GM12878 (cell line): Measurements from ENCODE around the gene CDYL2. TPM values are rescaled to one million over a fixed set of nuclear protein-coding genes. Genes with fewer than 3 reads are reported as not detected.

Experiments used
- ATAC-seq: fragments of 200-7000 bp; cut with Tn5 transposase; 3 replicates; pipeline ENCODE4 v1.9.1; 2020; ENCODE audit warnings: mild to moderate bottlenecking, moderate library complexity
- BruUV-seq: library from RNA; stranded (reverse); fragments of 400-500 nt; replicated peaks from 2 replicates; lab custom pipeline; 2021; lab: Mats Ljungman, UMichigan
- CTCF ChIA-PET: fragments of 300-600 bp; sonication (Branson Sonifier 250); formaldehyde crosslinking; extraction: SDS; loops from one replicate; lab custom pipeline; 2021; ENCODE audit warnings: inconsistent platforms; lab: Yijun Ruan, JAX
- POLR2A ChIA-PET: fragments of 350-600 bp; formaldehyde crosslinking; extraction: SDS; loops from one replicate; lab custom pipeline; 2021; ENCODE audit warnings: inconsistent platforms; lab: Charles Lee
- RAD21 ChIA-PET: fragments of 300-600 bp; sonication (Branson Sonifier 250); formaldehyde crosslinking; loops from one replicate; lab custom pipeline; 2023; ENCODE audit warnings: antibody characterized with exemption; ENCODE audit not compliant: unreplicated experiment; lab: Charles Lee
- SMC1A ChIA-PET: fragments of 300-600 bp; sonication (Branson Sonifier 250); formaldehyde crosslinking; loops from one replicate; lab custom pipeline; 2023; ENCODE audit not compliant: unreplicated experiment, uncharacterized antibody; lab: Charles Lee
- DNase-seq: peaks from one replicate; pipeline ENCODE4 v3.0.0-alpha.2; 2011; ENCODE audit warnings: low read depth, low spot score
- FAIRE-seq: peaks from 3 replicates; lab custom pipeline; 2011; peaks lifted over from hg19 to GRCh38; lab: Jason Lieb, UNC
- H2AFZ ChIP-seq: 2 replicates; pipeline ENCODE4 v1.6.0; 2011; ENCODE audit warnings: low read depth, low read length, control low read depth; ENCODE audit not compliant: control insufficient read depth
- H3K27ac ChIP-seq: 2 replicates; pipeline ENCODE4 v1.5.1; 2011; ENCODE audit warnings: control low read depth; ENCODE audit not compliant: control insufficient read depth, insufficient read depth
- H3K27me3 ChIP-seq, 2 experiments: replicated peaks in 1 of 2; 2 replicates each; pipeline versions ENCODE4 v1.6.0 to v1.6.1; 2011; ENCODE audit warnings: low read length in 1 of 2; ENCODE audit not compliant: control insufficient read depth in 2 of 2, insufficient read depth in 2 of 2
- H3K36me3 ChIP-seq, 2 experiments: 2 replicates each; pipeline ENCODE4 v1.5.1; 2011; ENCODE audit warnings: low read length in 1 of 2; ENCODE audit not compliant: control insufficient read depth in 2 of 2, insufficient read depth in 2 of 2
- H3K4me1 ChIP-seq: 2 replicates; pipeline ENCODE4 v1.6.1; 2011; ENCODE audit warnings: mild to moderate bottlenecking, low read length, moderate library complexity, mixed read lengths; ENCODE audit not compliant: control insufficient read depth, insufficient read depth
- H3K4me2 ChIP-seq: 2 replicates; pipeline ENCODE4 v1.6.0; 2011; ENCODE audit warnings: control low read depth; ENCODE audit not compliant: control insufficient read depth, insufficient read depth
- H3K4me3 ChIP-seq: fragments of 200-600 bp; sonication (generic); 2 replicates; pipeline ENCODE4 v1.5.1; 2016
- H3K79me2 ChIP-seq: 2 replicates; pipeline ENCODE4 v1.6.0; 2011; ENCODE audit warnings: low read length; ENCODE audit not compliant: control insufficient read depth, insufficient read depth
- H3K9ac ChIP-seq: 2 replicates; pipeline ENCODE4 v1.8.0; 2011; ENCODE audit warnings: low read length, control low read depth, mixed read lengths; ENCODE audit not compliant: control insufficient read depth, insufficient read depth
- H3K9me3 ChIP-seq: replicated peaks from 3 replicates; pipeline ENCODE4 v1.5.1; 2011; ENCODE audit warnings: mild to moderate bottlenecking, low read length; ENCODE audit not compliant: control insufficient read depth, insufficient read depth
- H4K20me1 ChIP-seq: 2 replicates; pipeline ENCODE4 v1.6.0; 2011; ENCODE audit not compliant: control insufficient read depth, insufficient read depth
- BMI1 ChIP-seq: fragments of 450-650 bp; IDR thresholded peaks from 2 replicates; pipeline ENCODE4 v1.6.1; 2016; ENCODE audit warnings: mild to moderate bottlenecking, moderate library complexity, borderline replicate concordance
- CHD4 ChIP-seq: fragments of 200-600 bp; sonication (generic); IDR thresholded peaks from 2 replicates; pipeline ENCODE4 v1.6.1; 2016; ENCODE audit warnings: mild to moderate bottlenecking
- EZH2 ChIP-seq: IDR thresholded peaks from 2 replicates; pipeline ENCODE4 v1.6.1; 2012; ENCODE audit warnings: low read depth, mild to moderate bottlenecking, control low read depth, inconsistent platforms, low read length, borderline replicate concordance; ENCODE audit not compliant: control insufficient read depth
- HCFC1 ChIP-seq: fragments of 150-350 bp; IDR thresholded peaks from 2 replicates; pipeline ENCODE4 v1.6.1; 2014; ENCODE audit warnings: low read length
- IKZF1 ChIP-seq: fragments of 450-650 bp; conservative IDR thresholded peaks from 2 replicates; pipeline ENCODE4 v1.6.1; 2017; ENCODE audit warnings: antibody characterized with exemption, mild to moderate bottlenecking
- JUND ChIP-seq: IDR thresholded peaks from 2 replicates; pipeline ENCODE4 v1.6.1; 2012; ENCODE audit warnings: low read depth, mild to moderate bottlenecking, low read length, improper control_type of control experiment, moderate library complexity
- KLF5 ChIP-seq: fragments of 450-650 bp; IDR thresholded peaks from 2 replicates; pipeline ENCODE4 v1.6.1; 2014; ENCODE audit warnings: mild to moderate bottlenecking; ENCODE audit not compliant: partially characterized antibody
- STAT3 ChIP-seq: IDR thresholded peaks from 2 replicates; pipeline ENCODE4 v1.6.1; 2011; ENCODE audit warnings: low read depth, low read length, improper control_type of control experiment
- SUZ12 ChIP-seq: fragments of 200-600 bp; sonication (generic); IDR thresholded peaks from one replicate; pipeline ENCODE4 v1.6.1; 2018; ENCODE audit warnings: antibody characterized with exemption, mild to moderate bottlenecking; ENCODE audit not compliant: unreplicated experiment
- YY1 ChIP-seq: IDR thresholded peaks from 2 replicates; pipeline ENCODE4 v1.6.1; 2011; ENCODE audit warnings: low read depth, mild to moderate bottlenecking, low read length
- WGBS: methylation state at CpG from one replicate; pipeline ENCODE4 v1.1.6; 2016; ENCODE audit warnings: low lambda C conversion rate; ENCODE audit not compliant: insufficient replicate concordance, insufficient coverage; ENCODE audit errors: missing lambda C conversion rate; 5-methylcytosine and 5-hydroxymethylcytosine counted together
- in situ Hi-C: fragments of 300-500 bp; cut with MboI; formaldehyde crosslinking; loops from 9 replicates; pipeline ENCODE4 v1.14.3; 2018; ENCODE audit warnings: mixed read lengths
- intact Hi-C: fragments of 100-400 bp; cut with micrococcal nuclease; formaldehyde crosslinking; loops from one replicate; pipeline ENCODE4 v1.14.2; 2022; ENCODE audit not compliant: unreplicated experiment
- polyA plus RNA-seq, 11 experiments: library from polyadenylated mRNA; depleted of rRNA in 4 of 11; unstranded in 6 of 11; stranded (reverse) in 5 of 11; fragments of >200 nt; fragmentation: Nextera tagmentation in 4 of 11; fragmentation: Illumina TruSeq in 1 of 11; extraction: Ambion mirVana in 4 of 11; extraction: Trizol in 1 of 11; gene quantifications; 1 replicate in 1 of 11; 2 replicates in 10 of 11; pipeline versions ENCODE4 v1.2.1 to v1.2.3, GENCODE V29; 2011 to 2016; ENCODE audit warnings: inconsistent platforms in 2 of 11, missing spikeins in 2 of 11, low read depth in 1 of 11
- total RNA-seq, 4 experiments: library from RNA; depleted of rRNA in 3 of 4; stranded (reverse); fragments of >200 nt in 3 of 4; fragmentation: Illumina TruSeq in 1 of 4; extraction: Trizol in 1 of 4; gene quantifications; 2 replicates each; pipeline versions ENCODE4 v1.2.1 to v1.2.3, GENCODE V29; 2013 to 2021
- TF ChIP-seq, protein P1 (sequence below): fragments of 450-650 bp; IDR thresholded peaks from 2 replicates; pipeline ENCODE4 v1.6.1; 2017; ENCODE audit warnings: low read depth, mild to moderate bottlenecking, moderate library complexity
- TF ChIP-seq, protein P2 (sequence below): fragments of 450-650 bp; IDR thresholded peaks from 2 replicates; pipeline ENCODE4 v1.6.1; 2017; ENCODE audit warnings: mild to moderate bottlenecking, moderate library complexity
- TF ChIP-seq, protein P3 (sequence below): IDR thresholded peaks from 2 replicates; pipeline ENCODE4 v1.6.1; 2011; ENCODE audit warnings: borderline replicate concordance, low read depth, mild to moderate bottlenecking, moderate library complexity, low read length; ENCODE audit not compliant: insufficient read depth, poor library complexity, severe bottlenecking
- TF ChIP-seq, protein P4 (sequence below): fragments of 150-350 bp; IDR thresholded peaks from 2 replicates; pipeline ENCODE4 v1.6.1; 2016; ENCODE audit warnings: low read depth, low read length

Gene CDYL2
- total and polyA plus RNA-seq, 10 of the 15 experiments (the other 5 are each of a cell fraction or from before 2014, with no cell fraction given): 0.27 to 22.9 (median 3.9) TPM

DNA sequence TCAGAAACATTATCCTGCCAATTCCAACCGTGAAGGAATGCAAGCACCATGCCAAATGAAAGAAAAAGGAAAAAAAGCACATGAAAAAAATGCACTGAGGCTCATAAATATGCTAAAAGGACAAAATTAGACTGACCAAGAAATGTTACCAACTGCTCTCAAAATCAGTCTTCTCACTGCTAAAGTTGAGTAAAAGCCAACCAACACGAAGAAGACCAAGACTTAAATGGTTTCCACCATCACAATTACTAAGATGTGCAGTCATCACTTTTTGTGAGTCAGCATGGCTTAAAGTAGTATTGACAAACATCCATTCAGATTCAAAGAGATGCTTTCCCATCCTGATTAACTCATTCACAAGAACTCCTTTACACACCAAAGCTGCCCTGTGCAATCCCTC is 16.4 kb downstream of the CDYL2 start:
- FAIRE-seq: no peak
- Histone ChIP-seq H3K79me2 (no peaks in the 10 kb centered on the region), H3K27me3 (no peaks in the 10 kb centered on the region), H3K4me3 (no peak overlapping the region), H3K9me3 (peaks cover 1% of the 10 kb centered on the region; the same call in 1 of the 3 replicates), H3K36me3 (no peaks in the 10 kb centered on the region), H4K20me1 (no peaks in the 10 kb centered on the region), H2AFZ (no peak overlapping the region), H3K27ac (no peak overlapping the region), H3K4me1 (no peaks in the 10 kb centered on the region), H3K4me2 (no peak overlapping the region), H3K9ac (no peak overlapping the region)
- ChIA-PET RAD21 (no interaction called here), POLR2A (no interaction called here), CTCF (no interaction called here), SMC1A (no interaction called here)
- no peak for TF ChIP-seq JUND
- TF ChIP-seq IKZF1: no peak
- TF ChIP-seq, protein P1, sequence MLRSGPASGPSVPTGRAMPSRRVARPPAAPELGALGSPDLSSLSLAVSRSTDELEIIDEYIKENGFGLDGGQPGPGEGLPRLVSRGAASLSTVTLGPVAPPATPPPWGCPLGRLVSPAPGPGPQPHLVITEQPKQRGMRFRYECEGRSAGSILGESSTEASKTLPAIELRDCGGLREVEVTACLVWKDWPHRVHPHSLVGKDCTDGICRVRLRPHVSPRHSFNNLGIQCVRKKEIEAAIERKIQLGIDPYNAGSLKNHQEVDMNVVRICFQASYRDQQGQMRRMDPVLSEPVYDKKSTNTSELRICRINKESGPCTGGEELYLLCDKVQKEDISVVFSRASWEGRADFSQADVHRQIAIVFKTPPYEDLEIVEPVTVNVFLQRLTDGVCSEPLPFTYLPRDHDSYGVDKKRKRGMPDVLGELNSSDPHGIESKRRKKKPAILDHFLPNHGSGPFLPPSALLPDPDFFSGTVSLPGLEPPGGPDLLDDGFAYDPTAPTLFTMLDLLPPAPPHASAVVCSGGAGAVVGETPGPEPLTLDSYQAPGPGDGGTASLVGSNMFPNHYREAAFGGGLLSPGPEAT: no peak
- TF ChIP-seq, protein P2, sequence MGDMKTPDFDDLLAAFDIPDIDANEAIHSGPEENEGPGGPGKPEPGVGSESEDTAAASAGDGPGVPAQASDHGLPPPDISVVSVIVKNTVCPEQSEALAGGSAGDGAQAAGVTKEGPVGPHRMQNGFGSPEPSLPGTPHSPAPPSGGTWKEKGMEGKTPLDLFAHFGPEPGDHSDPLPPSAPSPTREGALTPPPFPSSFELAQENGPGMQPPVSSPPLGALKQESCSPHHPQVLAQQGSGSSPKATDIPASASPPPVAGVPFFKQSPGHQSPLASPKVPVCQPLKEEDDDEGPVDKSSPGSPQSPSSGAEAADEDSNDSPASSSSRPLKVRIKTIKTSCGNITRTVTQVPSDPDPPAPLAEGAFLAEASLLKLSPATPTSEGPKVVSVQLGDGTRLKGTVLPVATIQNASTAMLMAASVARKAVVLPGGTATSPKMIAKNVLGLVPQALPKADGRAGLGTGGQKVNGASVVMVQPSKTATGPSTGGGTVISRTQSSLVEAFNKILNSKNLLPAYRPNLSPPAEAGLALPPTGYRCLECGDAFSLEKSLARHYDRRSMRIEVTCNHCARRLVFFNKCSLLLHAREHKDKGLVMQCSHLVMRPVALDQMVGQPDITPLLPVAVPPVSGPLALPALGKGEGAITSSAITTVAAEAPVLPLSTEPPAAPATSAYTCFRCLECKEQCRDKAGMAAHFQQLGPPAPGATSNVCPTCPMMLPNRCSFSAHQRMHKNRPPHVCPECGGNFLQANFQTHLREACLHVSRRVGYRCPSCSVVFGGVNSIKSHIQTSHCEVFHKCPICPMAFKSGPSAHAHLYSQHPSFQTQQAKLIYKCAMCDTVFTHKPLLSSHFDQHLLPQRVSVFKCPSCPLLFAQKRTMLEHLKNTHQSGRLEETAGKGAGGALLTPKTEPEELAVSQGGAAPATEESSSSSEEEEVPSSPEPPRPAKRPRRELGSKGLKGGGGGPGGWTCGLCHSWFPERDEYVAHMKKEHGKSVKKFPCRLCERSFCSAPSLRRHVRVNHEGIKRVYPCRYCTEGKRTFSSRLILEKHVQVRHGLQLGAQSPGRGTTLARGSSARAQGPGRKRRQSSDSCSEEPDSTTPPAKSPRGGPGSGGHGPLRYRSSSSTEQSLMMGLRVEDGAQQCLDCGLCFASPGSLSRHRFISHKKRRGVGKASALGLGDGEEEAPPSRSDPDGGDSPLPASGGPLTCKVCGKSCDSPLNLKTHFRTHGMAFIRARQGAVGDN: no peak
- TF ChIP-seq STAT3: no peak
- no peak for TF ChIP-seq KLF5
- TF ChIP-seq EZH2: no peak
- TF ChIP-seq CHD4: no peak
- no peak for TF ChIP-seq BMI1
- TF ChIP-seq HCFC1: no peak
- no peak for TF ChIP-seq YY1
- TF ChIP-seq, protein P3, sequence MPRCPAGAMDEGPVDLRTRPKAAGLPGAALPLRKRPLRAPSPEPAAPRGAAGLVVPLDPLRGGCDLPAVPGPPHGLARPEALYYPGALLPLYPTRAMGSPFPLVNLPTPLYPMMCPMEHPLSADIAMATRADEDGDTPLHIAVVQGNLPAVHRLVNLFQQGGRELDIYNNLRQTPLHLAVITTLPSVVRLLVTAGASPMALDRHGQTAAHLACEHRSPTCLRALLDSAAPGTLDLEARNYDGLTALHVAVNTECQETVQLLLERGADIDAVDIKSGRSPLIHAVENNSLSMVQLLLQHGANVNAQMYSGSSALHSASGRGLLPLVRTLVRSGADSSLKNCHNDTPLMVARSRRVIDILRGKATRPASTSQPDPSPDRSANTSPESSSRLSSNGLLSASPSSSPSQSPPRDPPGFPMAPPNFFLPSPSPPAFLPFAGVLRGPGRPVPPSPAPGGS: no peak
- TF ChIP-seq, protein P4, sequence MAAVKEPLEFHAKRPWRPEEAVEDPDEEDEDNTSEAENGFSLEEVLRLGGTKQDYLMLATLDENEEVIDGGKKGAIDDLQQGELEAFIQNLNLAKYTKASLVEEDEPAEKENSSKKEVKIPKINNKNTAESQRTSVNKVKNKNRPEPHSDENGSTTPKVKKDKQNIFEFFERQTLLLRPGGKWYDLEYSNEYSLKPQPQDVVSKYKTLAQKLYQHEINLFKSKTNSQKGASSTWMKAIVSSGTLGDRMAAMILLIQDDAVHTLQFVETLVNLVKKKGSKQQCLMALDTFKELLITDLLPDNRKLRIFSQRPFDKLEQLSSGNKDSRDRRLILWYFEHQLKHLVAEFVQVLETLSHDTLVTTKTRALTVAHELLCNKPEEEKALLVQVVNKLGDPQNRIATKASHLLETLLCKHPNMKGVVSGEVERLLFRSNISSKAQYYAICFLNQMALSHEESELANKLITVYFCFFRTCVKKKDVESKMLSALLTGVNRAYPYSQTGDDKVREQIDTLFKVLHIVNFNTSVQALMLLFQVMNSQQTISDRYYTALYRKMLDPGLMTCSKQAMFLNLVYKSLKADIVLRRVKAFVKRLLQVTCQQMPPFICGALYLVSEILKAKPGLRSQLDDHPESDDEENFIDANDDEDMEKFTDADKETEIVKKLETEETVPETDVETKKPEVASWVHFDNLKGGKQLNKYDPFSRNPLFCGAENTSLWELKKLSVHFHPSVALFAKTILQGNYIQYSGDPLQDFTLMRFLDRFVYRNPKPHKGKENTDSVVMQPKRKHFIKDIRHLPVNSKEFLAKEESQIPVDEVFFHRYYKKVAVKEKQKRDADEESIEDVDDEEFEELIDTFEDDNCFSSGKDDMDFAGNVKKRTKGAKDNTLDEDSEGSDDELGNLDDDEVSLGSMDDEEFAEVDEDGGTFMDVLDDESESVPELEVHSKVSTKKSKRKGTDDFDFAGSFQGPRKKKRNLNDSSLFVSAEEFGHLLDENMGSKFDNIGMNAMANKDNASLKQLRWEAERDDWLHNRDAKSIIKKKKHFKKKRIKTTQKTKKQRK: no peak
- no peak for TF ChIP-seq SUZ12
- DNase-seq: no peak
- WGBS: 3% methylated on average over 2 of the region's 2 CpGs
- in situ Hi-C loops (no loop called here), intact Hi-C loops (no loop called here)
- no TSS peak for BruUV-seq
- ATAC-seq: no peak
